HepG2 (cell line): ENCODE measurements around the gene ZNF490. TPM values are rescaled to one million over a fixed set of nuclear protein-coding genes. Genes with fewer than 3 reads are reported as not detected.
A peak's percentile ranks its signal among the peaks of the same experiment; 100 is the strongest.

ENCODE experiments used
- CBFB ChIP-seq: sonication (generic); formaldehyde crosslinking; IDR thresholded peaks from 2 replicates; pipeline ENCODE4 v1.4.0; 2020; ENCODE audit warnings: missing genetic modification reagents
- CREM ChIP-seq, 2 experiments: sonication (generic) in 1 of 2; formaldehyde crosslinking in 1 of 2; IDR thresholded peaks; 2 replicates each; pipeline versions ENCODE4 v1.4.0 to v1.6.1; 2016 to 2020; ENCODE audit warnings: antibody characterized with exemption in 1 of 2, mild to moderate bottlenecking in 1 of 2, missing genetic modification reagents in 1 of 2
- FOXO1 ChIP-seq: sonication (generic); formaldehyde crosslinking; IDR thresholded peaks from 2 replicates; pipeline ENCODE4 v1.4.0; 2020; ENCODE audit warnings: missing genetic modification reagents
- KDM2A ChIP-seq: sonication (generic); formaldehyde crosslinking; IDR thresholded peaks from 2 replicates; pipeline ENCODE4 v1.4.0; 2020; ENCODE audit warnings: low read depth, missing genetic modification reagents, borderline replicate concordance
- NKX3-1 ChIP-seq: sonication (generic); formaldehyde crosslinking; IDR thresholded peaks from 2 replicates; pipeline ENCODE4 v1.5.0; 2020; ENCODE audit warnings: missing genetic modification reagents
- SNAI1 ChIP-seq: sonication (generic); formaldehyde crosslinking; IDR thresholded peaks from 2 replicates; pipeline ENCODE4 v1.5.0; 2020; ENCODE audit warnings: mild to moderate bottlenecking, missing genetic modification reagents, borderline replicate concordance
- TGIF2 ChIP-seq: IDR thresholded peaks from 2 replicates; pipeline ENCODE4 v1.6.1; 2016; ENCODE audit warnings: control low read depth, missing compliant biosample characterization
- TOPORS ChIP-seq: sonication (generic); formaldehyde crosslinking; IDR thresholded peaks from 2 replicates; pipeline ENCODE4 v1.8.0; 2023; ENCODE audit warnings: mild to moderate bottlenecking, missing genetic modification reagents
- ZFP37 ChIP-seq: sonication (generic); formaldehyde crosslinking; IDR thresholded peaks from 2 replicates; pipeline ENCODE4 v1.4.0; 2020; ENCODE audit warnings: missing genetic modification reagents, borderline replicate concordance
- ZNF101 ChIP-seq: sonication (generic); formaldehyde crosslinking; IDR thresholded peaks from 2 replicates; pipeline ENCODE4 v1.4.0; 2020; ENCODE audit warnings: mild to moderate bottlenecking, low read depth, missing genetic modification reagents, borderline replicate concordance
- ZNF333 ChIP-seq: sonication (generic); formaldehyde crosslinking; IDR thresholded peaks from 2 replicates; pipeline ENCODE4 v1.4.0; 2020; ENCODE audit warnings: mild to moderate bottlenecking, missing genetic modification reagents, borderline replicate concordance
- ZNF570 ChIP-seq: sonication (generic); formaldehyde crosslinking; IDR thresholded peaks from 2 replicates; pipeline ENCODE4 v1.4.0; 2020; ENCODE audit warnings: mild to moderate bottlenecking, missing genetic modification reagents, borderline replicate concordance
- ZNF670 ChIP-seq: sonication (generic); formaldehyde crosslinking; IDR thresholded peaks from 2 replicates; pipeline ENCODE4 v1.8.0; 2022; ENCODE audit warnings: mild to moderate bottlenecking, missing genetic modification reagents, borderline replicate concordance
- polyA plus RNA-seq, 8 experiments: library from polyadenylated mRNA; depleted of rRNA in 3 of 8; stranded (reverse) in 7 of 8; unstranded in 1 of 8; fragments of >200 nt; fragmentation: Illumina TruSeq in 4 of 8; extraction: Trizol in 4 of 8; gene quantifications; 2 replicates each; pipeline versions ENCODE4 v1.2.1 to v1.2.3, GENCODE V29; 2011 to 2016; ENCODE audit warnings: low read depth in 4 of 8, missing spikeins in 1 of 8, mixed read lengths in 1 of 8; ENCODE audit not compliant: insufficient read depth in 1 of 8
- total RNA-seq, 5 experiments: library from RNA; depleted of rRNA; stranded (reverse); fragments of >200 nt; fragmentation: Illumina TruSeq; extraction: Trizol; gene quantifications; 2 replicates each; pipeline ENCODE4 v1.2.3, GENCODE V29; 2016; ENCODE audit warnings: low read depth in 1 of 5
- TF ChIP-seq, protein P1 (sequence below): sonication (generic); formaldehyde crosslinking; IDR thresholded peaks from 2 replicates; pipeline ENCODE4 v1.8.0; 2022; ENCODE audit warnings: mild to moderate bottlenecking, missing genetic modification reagents, moderate library complexity
- TF ChIP-seq, protein P2 (sequence below): sonication (generic); formaldehyde crosslinking; IDR thresholded peaks from 2 replicates; pipeline ENCODE4 v1.4.0; 2020; ENCODE audit warnings: missing genetic modification reagents
- TF ChIP-seq, protein P3 (sequence below): IDR thresholded peaks from 2 replicates; pipeline ENCODE4 v1.6.1; 2018; ENCODE audit warnings: missing genetic modification reagents
- TF ChIP-seq, protein P4 (sequence below): sonication (generic); formaldehyde crosslinking; IDR thresholded peaks from 2 replicates; pipeline ENCODE4 v1.5.1; 2020; ENCODE audit warnings: mild to moderate bottlenecking, missing genetic modification reagents, moderate library complexity
- TF ChIP-seq, protein P5 (sequence below): sonication (generic); formaldehyde crosslinking; IDR thresholded peaks from 2 replicates; pipeline ENCODE4 v1.8.0; 2023; ENCODE audit warnings: mild to moderate bottlenecking, missing genetic modification reagents

The ZNF490 gene
- total and polyA plus RNA-seq, 2 of the 13 experiments (the other 11 are each of a cell fraction or from before 2014, with no cell fraction given), result 1.3 to 2.9 TPM

DNA sequence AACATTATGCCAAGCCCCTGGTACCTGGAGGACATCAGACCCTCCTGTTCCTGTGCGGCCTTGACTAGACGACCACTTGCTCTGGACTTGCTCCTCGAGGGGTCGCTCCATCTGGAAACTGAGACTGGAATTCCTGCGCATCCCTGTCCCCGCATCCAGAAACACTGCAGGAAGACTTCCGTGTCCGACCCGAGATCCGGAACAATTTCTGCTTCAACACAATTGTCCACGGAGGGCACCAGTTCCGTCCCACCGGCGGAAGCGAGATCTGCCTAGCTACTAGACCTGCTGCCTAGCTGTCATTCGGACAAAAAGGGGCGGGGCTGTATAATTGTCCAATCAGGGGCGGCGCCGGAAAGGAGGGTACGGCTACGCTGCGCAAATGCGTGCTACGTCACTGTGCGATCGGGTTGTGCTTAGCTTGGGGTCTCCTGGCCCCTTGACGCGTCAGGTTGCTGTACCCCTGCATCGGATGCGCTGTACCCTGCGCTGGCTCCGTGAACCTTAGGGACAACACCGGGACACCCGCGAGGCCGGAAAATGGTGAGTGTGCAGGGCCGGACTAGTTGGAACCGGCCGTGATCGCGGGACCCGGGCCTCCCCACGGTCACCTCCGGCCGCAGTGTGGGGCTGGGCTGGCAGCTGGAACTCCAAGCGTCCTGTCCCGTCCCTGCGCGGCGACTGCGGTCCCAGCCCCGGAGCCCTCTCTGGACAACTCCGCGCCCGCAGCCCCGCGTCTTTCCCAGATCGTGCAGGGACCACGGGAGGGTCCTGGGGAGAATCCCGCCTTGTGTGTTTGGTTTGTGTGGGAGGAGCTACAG lies at the start of gene ZNF490, which contains the start of gene ZNF791 (continued):
- TF ChIP-seq, protein P1, sequence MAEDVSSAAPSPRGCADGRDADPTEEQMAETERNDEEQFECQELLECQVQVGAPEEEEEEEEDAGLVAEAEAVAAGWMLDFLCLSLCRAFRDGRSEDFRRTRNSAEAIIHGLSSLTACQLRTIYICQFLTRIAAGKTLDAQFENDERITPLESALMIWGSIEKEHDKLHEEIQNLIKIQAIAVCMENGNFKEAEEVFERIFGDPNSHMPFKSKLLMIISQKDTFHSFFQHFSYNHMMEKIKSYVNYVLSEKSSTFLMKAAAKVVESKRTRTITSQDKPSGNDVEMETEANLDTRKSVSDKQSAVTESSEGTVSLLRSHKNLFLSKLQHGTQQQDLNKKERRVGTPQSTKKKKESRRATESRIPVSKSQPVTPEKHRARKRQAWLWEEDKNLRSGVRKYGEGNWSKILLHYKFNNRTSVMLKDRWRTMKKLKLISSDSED, result no peak
- no peak for TF ChIP-seq ZNF333 (CRISPR knock-in tag)
- peak; percentile 27; the same call in 1 of the 2 replicates for TF ChIP-seq FOXO1 (CRISPR knock-in tag)
- TF ChIP-seq, protein P2, sequence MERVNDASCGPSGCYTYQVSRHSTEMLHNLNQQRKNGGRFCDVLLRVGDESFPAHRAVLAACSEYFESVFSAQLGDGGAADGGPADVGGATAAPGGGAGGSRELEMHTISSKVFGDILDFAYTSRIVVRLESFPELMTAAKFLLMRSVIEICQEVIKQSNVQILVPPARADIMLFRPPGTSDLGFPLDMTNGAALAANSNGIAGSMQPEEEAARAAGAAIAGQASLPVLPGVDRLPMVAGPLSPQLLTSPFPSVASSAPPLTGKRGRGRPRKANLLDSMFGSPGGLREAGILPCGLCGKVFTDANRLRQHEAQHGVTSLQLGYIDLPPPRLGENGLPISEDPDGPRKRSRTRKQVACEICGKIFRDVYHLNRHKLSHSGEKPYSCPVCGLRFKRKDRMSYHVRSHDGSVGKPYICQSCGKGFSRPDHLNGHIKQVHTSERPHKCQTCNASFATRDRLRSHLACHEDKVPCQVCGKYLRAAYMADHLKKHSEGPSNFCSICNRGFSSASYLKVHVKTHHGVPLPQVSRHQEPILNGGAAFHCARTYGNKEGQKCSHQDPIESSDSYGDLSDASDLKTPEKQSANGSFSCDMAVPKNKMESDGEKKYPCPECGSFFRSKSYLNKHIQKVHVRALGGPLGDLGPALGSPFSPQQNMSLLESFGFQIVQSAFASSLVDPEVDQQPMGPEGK (CRISPR knock-in tag), result peak; percentile 37; the same call in 1 of the 2 replicates
- TF ChIP-seq TOPORS (CRISPR knock-in tag), result 0 out of 2 replicates have a peak, but pooled peaks have one; percentile 25
- peak; percentile 39 for TF ChIP-seq CBFB (CRISPR knock-in tag)
- TF ChIP-seq, protein P3, sequence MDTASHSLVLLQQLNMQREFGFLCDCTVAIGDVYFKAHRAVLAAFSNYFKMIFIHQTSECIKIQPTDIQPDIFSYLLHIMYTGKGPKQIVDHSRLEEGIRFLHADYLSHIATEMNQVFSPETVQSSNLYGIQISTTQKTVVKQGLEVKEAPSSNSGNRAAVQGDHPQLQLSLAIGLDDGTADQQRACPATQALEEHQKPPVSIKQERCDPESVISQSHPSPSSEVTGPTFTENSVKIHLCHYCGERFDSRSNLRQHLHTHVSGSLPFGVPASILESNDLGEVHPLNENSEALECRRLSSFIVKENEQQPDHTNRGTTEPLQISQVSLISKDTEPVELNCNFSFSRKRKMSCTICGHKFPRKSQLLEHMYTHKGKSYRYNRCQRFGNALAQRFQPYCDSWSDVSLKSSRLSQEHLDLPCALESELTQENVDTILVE (CRISPR knock-in tag), result peak; percentile 77; the same call in 1 of the 2 replicates
- no peak; the same call in 1 of the 2 replicates for TF ChIP-seq ZNF670
- TF ChIP-seq ZNF101 (CRISPR knock-in tag), result 0 out of 2 replicates have a peak, but pooled peaks have one; percentile 48
- TF ChIP-seq CREM (IDR thresholded peaks at IDR 0.05), result peak; percentile 94
- TF ChIP-seq CREM (CRISPR knock-in tag; IDR thresholded peaks at IDR 0.05), result 0 out of 2 replicates have a peak, but pooled peaks have one; percentile 4
- TF ChIP-seq SNAI1 (CRISPR knock-in tag), result no peak
- TF ChIP-seq, protein P4, sequence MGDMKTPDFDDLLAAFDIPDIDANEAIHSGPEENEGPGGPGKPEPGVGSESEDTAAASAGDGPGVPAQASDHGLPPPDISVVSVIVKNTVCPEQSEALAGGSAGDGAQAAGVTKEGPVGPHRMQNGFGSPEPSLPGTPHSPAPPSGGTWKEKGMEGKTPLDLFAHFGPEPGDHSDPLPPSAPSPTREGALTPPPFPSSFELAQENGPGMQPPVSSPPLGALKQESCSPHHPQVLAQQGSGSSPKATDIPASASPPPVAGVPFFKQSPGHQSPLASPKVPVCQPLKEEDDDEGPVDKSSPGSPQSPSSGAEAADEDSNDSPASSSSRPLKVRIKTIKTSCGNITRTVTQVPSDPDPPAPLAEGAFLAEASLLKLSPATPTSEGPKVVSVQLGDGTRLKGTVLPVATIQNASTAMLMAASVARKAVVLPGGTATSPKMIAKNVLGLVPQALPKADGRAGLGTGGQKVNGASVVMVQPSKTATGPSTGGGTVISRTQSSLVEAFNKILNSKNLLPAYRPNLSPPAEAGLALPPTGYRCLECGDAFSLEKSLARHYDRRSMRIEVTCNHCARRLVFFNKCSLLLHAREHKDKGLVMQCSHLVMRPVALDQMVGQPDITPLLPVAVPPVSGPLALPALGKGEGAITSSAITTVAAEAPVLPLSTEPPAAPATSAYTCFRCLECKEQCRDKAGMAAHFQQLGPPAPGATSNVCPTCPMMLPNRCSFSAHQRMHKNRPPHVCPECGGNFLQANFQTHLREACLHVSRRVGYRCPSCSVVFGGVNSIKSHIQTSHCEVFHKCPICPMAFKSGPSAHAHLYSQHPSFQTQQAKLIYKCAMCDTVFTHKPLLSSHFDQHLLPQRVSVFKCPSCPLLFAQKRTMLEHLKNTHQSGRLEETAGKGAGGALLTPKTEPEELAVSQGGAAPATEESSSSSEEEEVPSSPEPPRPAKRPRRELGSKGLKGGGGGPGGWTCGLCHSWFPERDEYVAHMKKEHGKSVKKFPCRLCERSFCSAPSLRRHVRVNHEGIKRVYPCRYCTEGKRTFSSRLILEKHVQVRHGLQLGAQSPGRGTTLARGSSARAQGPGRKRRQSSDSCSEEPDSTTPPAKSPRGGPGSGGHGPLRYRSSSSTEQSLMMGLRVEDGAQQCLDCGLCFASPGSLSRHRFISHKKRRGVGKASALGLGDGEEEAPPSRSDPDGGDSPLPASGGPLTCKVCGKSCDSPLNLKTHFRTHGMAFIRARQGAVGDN, result peak; percentile 87
- TF ChIP-seq, protein P5, sequence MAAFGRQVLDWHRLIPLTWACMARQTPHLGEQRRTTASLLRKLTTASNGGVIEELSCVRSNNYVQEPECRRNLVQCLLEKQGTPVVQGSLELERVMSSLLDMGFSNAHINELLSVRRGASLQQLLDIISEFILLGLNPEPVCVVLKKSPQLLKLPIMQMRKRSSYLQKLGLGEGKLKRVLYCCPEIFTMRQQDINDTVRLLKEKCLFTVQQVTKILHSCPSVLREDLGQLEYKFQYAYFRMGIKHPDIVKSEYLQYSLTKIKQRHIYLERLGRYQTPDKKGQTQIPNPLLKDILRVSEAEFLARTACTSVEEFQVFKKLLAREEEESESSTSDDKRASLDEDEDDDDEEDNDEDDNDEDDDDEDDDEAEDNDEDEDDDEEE, result peak; percentile 78; the same call in 1 of the 2 replicates
- TF ChIP-seq KDM2A, result peak; percentile 71; the same call in 1 of the 2 replicates
- peak; percentile 13; the same call in 1 of the 2 replicates for TF ChIP-seq NKX3-1 (CRISPR knock-in tag)
- no peak for TF ChIP-seq ZFP37 (CRISPR knock-in tag)
- TF ChIP-seq TGIF2 (CRISPR knock-in tag), result peak; percentile 96
- TF ChIP-seq ZNF570 (CRISPR knock-in tag), result no peak
